Activated CD4-positive, alpha-beta T cell treated with anti-CD3 and anti-CD28 coated beads, Interleukin-10, Interleukin-2, amounts not matched to agents 100 ng/mL and 50 ng/mL, durations not matched to agents 16 hours and 8 hours (primary cell): ENCODE data around the gene DIP2C.
"Not testable (repeated sequence)": the region's sequence is repeated elsewhere in the genome, so short reads cannot be mapped to it uniquely, and the experiment has no call there.

ENCODE experiments used
- DNase-seq: peaks from one replicate; pipeline ENCODE4 v3.0.0-alpha.2; 2020

DIP2C gene

DNA sequence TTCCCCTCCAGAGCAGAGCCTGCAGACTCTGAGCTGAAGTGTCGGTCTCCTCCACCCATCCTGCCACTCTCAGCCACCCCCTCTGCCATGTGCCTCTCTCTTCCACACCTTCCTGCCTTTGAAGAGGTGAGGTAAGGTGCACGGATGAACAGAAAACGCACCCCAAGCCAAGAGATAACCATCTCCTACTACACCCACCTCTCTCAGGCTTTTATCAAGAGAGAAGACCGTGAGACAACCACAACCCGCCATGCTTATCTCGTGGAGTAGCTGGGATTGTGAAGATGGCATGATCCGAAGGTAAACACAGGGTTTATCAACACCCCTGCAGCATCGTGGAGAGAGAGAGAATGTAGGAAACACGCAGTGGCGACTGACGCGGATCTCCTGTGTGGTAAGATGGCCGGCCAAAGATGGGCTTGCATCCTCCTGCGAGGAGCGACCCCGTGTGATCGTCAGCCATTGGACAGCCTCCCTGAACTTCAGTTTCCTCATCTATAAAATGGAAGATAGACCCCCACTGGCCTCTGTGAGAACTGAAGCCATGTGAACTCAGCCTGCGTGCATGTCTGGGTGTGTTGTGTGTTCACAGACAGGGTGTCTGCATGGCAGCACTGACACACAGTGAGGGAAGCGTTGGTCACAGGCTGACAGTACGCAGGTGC is 219.0 kb downstream of the DIP2C start:
- peak; percentile 17 for DNase-seq

DNA sequence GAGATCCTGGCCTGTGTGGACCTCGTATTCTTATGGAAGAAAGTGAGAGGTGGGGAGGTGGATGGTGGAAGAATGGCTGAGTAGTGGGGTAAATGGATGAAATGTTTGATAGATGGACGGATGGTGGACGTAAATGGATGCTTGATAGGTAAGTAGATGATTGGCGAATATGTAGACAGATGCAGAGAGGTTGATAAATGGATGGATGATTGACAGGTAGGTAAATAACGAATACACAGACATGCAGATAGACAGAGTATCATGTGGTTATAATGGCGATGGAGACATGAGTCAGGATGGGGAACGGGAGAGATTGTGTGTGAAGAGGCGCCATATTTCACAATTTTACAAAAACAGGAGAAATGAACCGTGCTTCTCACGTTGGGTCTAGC is 219.5 kb downstream of the DIP2C start:
- DNase-seq = no peak

DNA sequence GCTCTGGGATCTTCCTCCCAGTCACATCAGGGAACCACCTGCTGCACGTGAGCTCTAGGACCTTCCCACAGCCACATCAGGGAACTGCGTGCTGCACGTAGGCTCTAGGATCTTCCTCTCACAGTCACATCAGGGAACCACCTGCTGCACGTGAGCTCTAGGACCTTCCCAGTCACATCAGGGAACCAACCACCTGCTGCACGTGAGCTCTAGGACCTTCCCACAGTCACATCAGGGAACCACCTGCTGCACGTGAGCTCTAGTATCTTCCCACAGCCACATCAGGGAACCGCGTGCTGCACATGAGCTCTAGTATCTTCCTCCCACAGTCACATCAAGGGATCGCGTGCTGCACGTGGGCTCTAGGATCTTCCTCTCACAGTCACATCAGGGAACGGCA is 229.7 kb downstream of the DIP2C start:
- no peak for DNase-seq

DNA sequence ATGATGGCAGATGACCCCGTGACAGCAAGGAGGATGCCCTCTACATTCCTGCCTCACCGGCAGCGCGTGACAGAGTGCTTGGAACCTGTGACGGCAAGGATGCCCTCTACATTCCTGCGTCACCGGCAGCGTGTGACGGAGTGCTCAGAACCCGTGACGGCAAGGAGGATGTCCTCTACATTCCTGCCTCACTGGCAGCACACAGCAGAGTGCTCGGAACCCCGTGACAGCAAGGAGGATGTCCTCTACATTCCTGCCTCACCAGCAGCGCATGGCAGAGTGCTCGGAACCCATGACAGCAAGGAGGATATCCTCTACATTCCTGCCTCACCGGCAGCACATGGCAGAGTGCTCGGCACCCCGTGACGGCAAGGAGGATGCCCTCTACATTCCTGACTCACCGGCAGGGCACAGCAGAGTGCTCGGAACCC is 231.0 kb downstream of the DIP2C start:
- DNase-seq = no peak

DNA sequence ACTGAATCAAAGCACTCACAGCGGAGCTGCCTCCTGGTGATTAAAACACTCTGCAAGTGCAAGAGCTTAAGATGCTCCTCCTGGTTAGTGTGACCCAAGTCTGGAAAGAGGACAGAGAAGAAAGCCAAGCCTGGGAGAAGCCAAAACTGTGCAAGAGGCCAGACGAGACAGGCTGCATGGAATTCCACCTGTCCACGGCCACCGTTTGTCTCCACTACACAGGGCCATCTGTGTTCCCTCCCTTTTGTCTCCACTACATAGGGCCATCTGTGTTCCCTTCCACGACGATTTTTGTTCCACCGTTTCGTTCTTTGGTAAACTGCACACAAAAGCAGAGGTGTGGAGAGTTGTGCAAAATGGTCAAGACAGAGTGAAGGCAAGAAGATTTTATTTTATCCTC is 233.0 kb downstream of the DIP2C start:
- DNase-seq = no peak

DNA sequence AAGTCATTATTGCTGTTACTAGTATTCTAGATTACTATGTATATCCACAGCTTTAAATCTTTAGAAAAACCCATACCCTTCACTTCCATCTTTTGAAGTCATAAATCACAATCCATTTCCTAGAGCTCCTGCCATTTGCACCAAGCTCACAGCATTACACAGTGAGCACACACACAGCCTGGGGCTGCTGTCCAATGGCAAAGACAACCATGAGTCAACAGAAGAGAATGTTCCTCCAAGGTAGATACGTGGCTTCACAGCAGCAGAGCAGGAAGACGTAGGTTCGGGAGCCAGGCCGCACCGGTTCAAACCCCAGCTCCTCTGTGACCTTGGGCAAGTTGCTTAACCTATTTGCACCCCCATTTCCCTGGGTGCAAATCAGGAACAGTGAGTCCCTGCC is 234.6 kb downstream of the DIP2C start:
- DNase-seq = no peak

DNA sequence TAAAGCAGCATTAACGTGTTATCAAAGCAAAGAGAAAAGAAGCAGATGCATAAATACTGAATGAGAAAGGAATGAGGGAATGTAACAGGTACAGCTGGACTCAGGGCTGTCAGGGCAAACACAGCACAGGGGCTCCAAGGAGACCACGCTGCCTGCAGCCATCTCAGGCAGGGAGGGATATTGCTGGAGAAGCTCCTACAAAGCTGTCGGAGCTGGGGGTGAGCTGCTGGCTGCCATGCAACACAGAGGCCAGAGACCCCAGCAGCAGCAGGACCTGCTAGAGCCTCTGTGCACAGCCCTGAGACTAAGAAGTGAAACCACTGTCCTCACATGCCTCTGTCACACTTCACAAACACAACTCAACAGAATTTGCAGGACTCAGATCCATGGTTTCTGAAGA is 235.8 kb downstream of the DIP2C start:
- DNase-seq = no peak

DNA sequence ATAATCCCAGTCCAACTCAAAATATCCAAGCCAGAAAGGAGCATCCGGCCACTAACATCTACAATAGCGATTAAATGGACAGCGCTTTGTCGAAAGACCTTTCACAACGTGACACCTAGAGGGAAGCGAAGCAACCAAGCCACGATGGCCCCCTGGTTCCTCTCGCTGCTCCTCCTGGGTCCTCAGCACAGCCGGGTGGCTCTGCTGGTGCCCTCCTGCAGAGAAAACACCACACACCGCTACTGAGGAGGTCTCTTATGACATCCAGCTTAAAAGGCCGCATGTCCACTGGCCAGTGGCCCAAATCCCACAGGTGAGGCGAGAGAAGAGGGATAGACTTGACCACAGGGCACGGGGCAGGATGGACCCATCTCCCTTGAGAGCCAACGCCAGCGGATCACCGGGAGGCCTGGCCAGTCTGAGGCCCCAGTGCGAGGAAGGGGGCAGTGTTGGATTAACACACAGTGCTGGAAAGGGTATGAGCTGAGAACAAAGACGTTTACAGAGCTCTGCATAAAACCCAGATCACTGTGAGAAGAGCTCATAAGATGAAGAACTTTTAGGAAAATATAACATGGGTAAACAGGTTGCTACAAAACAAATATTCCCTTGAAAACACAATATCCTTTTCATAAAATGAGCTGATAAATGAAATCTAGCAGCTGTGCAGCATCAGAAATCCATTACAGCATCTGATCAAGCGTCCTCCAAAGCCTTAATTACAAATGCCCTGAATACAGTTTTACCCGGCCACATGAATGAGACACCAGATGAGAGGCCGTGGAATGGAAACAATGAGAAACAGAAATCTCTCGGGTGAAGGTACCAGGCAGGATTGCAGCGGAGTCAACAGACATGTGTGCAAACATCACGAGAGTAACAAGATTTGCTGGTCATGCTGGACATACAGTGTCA is 236.7 kb downstream of the DIP2C start:
- DNase-seq = no peak

DNA sequence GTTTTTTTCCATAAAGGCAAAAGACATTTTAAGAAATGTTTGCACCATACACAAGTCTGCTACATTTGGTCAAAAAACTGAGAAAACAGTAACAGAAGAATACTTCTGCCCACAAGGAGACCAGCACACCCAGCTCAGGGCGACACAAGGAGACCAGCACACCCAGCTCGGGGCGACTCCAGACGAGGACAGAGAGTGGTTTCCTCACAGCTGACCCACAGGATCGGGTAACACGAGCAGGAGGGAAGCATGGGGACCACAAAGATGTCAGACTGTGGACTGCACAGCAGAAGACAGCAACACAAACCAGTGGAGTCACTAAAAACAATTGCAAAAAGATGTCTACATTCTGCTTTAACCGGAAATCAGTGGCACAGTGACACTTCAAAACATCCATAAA is 237.6 kb downstream of the DIP2C start:
- no peak for DNase-seq

DNA sequence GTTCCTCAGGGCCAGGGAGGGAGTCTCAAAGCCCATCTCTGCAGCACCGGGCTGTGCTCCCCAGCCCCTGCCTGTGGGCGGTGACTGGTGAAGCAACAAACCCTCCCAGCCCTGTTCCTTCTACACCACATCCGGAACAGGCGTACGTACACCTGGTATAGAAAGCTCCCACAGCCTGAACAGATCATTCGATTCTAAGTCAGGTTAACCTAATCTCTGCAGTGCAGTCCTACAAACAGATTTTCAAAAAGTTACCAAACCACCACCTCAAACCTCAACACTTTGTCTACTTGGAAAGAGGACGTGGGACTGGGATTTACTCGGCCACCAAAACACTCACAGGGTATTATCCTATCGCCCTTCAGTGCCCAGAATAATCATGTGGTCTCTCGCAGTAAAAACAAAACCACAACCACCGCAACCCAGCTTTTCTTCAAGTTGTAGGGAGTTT is 238.4 kb downstream of the DIP2C start:
- DNase-seq = peak; percentile 70

DNA sequence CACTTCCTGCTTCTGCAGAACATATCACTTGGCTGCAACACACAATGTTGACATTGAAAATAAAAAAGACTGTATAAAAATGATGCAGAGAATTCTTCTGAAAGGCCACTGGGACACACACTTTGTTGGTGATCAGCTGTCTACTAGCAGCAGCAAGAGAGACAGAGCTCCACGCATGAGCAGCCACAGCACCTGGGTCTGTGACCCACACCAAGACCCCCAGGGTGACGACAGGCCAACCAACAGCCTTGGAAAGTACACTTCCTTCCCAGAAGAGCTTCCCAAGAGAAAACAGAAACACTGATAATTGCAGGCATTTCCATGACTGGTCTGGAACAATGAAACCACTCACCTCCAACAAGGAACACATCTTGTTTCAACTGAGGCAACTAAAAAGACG is 239.0 kb downstream of the DIP2C start:
- no peak for DNase-seq

DNA sequence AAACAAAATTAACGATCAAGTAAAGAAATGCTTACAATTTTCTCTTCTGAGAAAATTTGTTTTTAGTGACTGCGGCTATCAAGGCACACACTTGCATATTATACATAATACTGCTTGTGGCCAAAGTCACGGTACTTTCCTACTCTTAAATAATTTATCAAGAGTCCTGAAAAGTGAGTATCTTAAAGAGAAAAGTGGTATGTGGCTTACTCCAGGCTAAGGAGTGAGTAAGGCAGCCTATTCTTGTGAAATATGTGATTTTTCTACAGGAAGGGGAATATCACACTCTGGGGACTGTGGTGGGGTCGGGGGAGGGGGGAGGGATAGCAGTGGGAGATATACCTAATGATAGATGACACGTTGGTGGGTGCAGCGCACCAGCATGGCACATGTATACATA is 240.1 kb downstream of the DIP2C start:
- DNase-seq = not testable (repeated sequence)

DNA sequence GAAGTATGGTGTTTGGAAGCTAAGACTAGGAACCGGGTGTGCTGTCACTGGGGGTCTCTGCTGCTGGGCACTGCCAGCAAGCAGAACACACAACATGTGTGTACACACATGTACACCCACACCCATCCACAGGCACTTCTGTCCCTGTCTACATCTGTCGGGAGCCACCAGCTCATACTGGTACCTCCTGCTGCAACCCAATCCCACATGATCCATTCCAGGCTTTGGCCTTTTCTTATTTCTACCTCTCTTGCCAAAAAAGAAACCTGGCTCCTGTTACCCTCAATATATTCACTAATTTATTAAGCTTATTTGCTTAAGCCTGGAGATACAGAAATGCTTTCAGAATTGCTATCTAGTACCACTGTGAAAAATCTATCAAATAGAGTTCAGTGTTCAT is 246.0 kb downstream of the DIP2C start:
- no peak for DNase-seq

DNA sequence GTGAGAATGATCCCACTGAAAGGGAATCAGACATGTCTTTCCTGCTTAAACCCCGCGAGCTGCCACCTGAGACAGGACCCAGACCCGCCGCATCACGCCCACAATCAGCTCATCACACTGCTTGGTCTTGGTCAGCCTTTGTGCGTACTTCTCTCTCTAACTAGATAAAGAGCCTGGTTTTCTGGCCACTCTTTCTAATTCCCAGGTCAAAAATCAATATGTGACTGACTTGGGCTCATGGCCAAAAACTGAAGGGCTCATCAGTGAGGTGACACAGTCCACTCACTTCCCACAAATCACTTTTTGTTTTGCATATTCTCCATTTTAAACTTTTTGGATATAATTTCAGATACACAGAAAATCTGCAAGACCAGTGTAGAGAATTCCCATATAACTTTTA is 247.3 kb downstream of the DIP2C start:
- DNase-seq = no peak

DNA sequence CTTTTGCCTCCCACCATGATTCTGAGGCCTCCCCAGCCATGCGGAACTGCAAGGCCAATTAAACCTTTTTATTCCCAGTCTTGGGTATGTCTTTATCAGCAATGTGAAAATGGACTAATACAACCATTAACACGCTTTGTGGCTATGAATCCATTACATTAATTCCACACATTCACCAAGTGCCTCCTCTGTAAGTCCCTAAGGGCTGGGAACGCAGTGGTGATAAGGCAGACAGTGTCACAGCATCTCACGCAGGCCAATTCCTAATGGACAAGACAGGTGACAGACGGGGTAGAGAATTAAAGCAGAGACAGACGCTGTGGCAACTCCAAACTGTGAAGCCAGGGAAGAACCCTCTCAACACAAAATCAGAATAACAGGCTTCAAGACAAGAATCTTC is 247.8 kb downstream of the DIP2C start:
- DNase-seq = no peak

DNA sequence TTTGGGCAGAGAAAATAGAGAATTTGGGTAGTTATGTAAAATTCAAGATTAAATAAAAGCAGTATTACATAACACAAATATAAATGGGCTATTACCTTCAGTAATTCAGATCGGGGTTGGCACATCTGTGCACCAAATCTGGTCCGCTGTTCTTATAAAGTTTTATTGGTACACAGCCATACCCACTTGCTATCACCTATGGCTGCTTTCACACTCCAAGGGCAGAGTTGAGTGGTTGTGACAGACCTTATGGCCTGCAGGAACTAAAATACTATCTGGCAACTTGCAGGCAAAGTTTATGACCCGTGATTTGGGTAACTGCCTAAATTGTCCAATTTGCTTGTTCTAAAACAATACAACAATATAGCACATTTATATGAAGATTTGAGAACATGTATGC is 249.3 kb downstream of the DIP2C start:
- no peak for DNase-seq

DNA sequence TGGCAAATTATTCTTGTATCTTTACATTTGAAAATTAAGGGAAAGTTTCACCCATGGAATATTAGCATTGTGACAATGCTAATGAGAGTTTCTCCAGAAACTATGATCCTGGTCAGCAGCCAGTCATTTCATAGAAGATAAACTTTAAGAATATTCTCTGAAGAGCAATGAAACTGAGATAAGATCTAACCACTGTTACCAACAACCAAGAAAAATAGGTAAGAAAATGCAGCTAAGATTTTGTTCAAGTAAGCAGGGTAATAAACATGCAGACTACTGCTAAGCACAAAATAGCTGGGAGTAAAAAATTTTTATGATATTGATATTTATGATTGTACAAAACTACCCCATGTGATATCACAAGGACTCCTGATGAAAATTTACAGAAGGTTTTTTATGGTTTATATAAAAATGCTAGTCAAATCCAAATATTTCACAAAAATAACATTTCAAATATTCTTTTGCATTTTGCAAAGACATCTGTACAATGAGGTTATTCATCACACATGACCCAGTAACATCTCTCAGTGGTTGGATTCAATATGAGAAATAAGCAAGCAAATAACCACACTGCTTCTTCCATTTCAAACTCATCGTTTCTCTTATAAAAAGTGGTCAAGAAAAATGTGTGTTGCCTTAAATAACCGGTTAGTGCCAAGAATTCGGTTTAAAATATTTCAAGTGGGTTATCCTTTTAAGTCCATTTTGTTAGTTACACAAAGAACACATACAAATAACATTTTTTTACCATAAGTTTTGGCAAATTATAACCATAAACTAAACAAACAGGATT is 251.6 kb downstream of the DIP2C start:
- DNase-seq = no peak

DNA sequence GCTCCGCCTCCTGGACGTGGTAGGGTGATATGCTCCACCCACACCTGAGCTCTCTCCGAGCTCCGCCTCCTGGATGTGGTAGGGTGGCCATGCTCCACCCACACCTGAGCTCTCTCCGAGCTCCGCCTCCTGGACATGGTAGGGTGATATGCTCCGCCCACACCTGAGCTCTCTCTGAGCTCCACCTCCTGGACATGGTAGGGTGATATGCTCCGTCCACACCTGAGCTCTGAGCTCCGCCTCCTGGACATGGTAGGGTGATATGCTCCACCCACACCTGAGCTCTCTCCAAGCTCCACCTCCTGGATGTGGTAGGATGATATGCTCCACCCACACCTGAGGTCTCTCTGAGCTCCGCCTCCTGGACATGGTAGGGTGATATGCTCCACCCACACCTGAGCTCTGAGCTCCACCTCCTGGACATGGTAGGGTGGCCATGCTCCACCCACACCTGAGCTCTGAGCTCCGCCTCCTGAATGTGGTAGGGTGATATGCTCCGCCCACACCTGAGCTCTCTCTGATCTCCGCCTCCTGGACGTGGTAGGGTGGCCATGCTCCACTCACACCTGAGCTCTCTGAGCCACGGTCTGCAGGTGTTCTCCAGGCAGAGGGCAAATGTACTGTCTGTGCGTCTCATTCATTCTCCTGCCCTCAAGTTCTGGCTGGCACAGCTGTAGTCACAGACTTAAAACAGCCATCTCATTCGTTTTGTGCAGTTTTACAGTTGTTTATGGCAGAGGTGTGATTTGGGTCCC is 252.4 kb downstream of the DIP2C start:
- DNase-seq = no peak

DNA sequence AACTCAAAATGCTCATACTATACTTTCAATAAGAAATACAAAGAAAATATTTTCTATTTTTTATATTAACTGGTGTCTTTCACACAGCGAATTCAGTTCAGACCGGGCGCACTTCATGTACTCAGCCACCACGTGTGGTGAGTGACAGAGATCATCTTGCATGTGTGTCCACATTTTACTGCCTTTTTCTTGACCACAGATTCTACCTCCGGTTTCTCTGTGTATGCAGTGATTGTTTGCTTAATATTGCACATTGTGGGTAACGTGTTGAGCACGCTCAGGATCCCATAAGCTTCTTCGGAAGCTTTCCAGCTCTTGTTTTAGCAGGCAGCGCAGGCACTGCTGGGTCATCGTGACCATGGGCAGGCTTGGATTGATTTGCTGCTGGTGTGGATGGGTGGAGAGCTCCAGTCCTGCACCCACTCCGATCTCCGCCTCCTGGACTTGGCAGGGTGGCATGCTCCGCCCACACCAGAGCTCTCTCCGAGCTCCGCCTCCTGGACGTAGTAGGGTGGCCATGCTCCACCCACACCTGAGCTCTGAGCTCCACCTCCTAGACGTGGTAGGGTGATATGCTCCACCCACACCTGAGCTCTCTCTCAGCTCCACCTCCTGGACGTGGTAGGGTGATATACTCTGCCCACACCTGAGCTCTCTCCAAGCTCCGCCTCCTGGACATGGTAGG is 253.3 kb downstream of the DIP2C start:
- no peak for DNase-seq

DNA sequence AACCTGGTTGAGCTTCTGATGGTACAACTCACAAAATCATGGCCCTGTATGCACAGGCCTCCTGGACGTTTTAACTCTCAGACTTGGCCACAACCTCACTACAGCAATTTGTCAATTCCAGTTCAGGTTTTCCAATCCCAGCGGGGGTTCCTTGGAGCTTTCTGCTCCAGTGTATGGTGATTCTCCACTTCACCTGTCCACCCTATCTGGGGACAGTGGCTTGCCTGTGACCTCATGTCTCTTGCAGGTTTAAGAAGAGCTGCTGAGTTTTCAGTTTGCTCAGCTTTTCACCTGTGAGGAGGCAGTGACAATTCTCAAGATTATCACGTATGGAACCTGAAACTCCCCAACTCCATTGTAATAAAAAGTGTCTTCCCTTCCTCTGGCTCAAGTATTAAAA is 254.1 kb downstream of the DIP2C start:
- no peak for DNase-seq

DNA sequence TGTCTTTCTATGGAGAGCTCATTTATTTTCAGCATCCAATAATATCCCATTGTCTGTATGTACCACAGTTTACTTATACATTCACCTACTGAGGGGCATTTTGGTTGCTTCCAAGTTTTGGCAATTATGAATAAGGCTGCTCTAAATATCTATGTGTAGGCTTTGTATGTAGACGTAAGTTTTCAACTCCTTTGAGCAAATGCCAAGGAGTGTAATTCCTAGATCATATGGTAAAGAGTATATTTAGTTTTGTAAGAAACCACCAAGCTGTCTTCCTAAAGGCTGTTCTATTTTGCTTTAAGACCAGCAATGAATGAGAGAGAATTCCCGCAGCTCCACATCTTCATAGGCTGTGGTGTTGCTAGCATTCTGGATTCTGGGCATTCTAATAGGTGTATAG is 259.8 kb downstream of the DIP2C start:
- no peak for DNase-seq
